Hypothalamus (tissue), 51 donors: ENCODE measurements around the gene RPL3.
"Not testable (repeated sequence)": the region's sequence is repeated elsewhere in the genome, so short reads cannot be mapped to it uniquely, and the experiment has no call there.

Experiments
- DNase-seq, 51 donors: peaks; one replicate each; lab custom pipeline; 2025; lab: John Stamatoyannopoulos, UW

Gene RPL3

GRCh38 chr22:39352306-39352891, 33.0 kb upstream of the RPL3 start:
- DNase-seq: no peak

- DNase-seq: peak in 2 of 51 donors; percentile 21
Observed at GRCh38 chr22:39351689-39352214, 32.3 kb upstream of the RPL3 start.

GRCh38 chr22:39350757-39351688, 31.6 kb upstream of the RPL3 start:
- DNase-seq: no peak

GRCh38 chr22:39349967-39350726, 30.7 kb upstream of the RPL3 start, which contains the start of gene SYNGR1:
Gene SYNGR1, plus strand, starts transcription at chr22:39349991. Its CDS starts 20 bp downstream, at chr22:39350011.
- peak in 4 of 51 donors; percentile 16 to 56 (median 47) for DNase-seq

GRCh38 chr22:39349506-39349966, 30.1 kb upstream of the RPL3 start:
- DNase-seq: peak in 32 of 51 donors; percentile 23 to 85 (median 47)

GRCh38 chr22:39348909-39349505, 29.6 kb upstream of the RPL3 start:
- peak in 32 of 51 donors; percentile 13 to 85 (median 44) for DNase-seq

- no peak for DNase-seq
Observed at GRCh38 chr22:39345231-39345630, 25.8 kb upstream of the RPL3 start.

GRCh38 chr22:39344046-39344390, 24.6 kb upstream of the RPL3 start:
- DNase-seq: no peak

GRCh38 chr22:39343259-39344045, 24.0 kb upstream of the RPL3 start:
- peak in 31 of 51 donors; percentile 19 to 68 (median 43) for DNase-seq

GRCh38 chr22:39341179-39341578, 21.8 kb upstream of the RPL3 start:
- no peak for DNase-seq

GRCh38 chr22:39339775-39340174, 20.4 kb upstream of the RPL3 start:
- not testable (repeated sequence) for DNase-seq

- DNase-seq: no peak
Observed at GRCh38 chr22:39336411-39336810, 17.0 kb upstream of the RPL3 start.

GRCh38 chr22:39332441-39333064, 13.1 kb upstream of the RPL3 start:
- DNase-seq: no peak

GRCh38 chr22:39330553-39330952, 11.1 kb upstream of the RPL3 start:
- not testable (repeated sequence) for DNase-seq

- no peak for DNase-seq
Observed at GRCh38 chr22:39327995-39328754, 8.8 kb upstream of the RPL3 start.

- DNase-seq: no peak
Observed at GRCh38 chr22:39325392-39325932, 6.0 kb upstream of the RPL3 start.

GRCh38 chr22:39320616-39321029, 1.2 kb upstream of the RPL3 start:
- DNase-seq: not testable (repeated sequence)
